IMR-90 (cell line): ENCODE results near the gene PLB1. TPM values are rescaled to one million over a fixed set of nuclear protein-coding genes. Genes with fewer than 3 reads are reported as not detected.

ENCODE experiments used
- ATAC-seq: fragments of 200-7000 bp; cut with Tn5 transposase; 2 replicates; pipeline ENCODE4 v1.9.1; 2020; ENCODE audit warnings: low read depth, mild to moderate bottlenecking, moderate library complexity
- BruUV-seq: library from RNA; stranded (reverse); fragments of 400-500 nt; replicated peaks from 2 replicates; lab custom pipeline; 2021; lab: Mats Ljungman, UMichigan
- CTCF ChIA-PET: fragments of 300-600 bp; formaldehyde crosslinking; extraction: SDS; loops from one replicate; lab custom pipeline; 2021; ENCODE audit warnings: antibody characterized with exemption; lab: Yijun Ruan, JAX
- POLR2A ChIA-PET: fragments of 300-600 bp; sonication (Branson Sonifier 250); formaldehyde crosslinking; loops from one replicate; lab custom pipeline; 2022; ENCODE audit warnings: antibody characterized with exemption; ENCODE audit not compliant: unreplicated experiment; lab: Charles Lee
- DNase-seq: peaks from one replicate; pipeline ENCODE4 v3.0.0; 2013
- H2AFZ ChIP-seq: replicated peaks from 2 replicates; pipeline ENCODE3; 2013; ENCODE audit warnings: low read length, mild to moderate bottlenecking; ENCODE audit not compliant: poor library complexity
- H2AK5ac ChIP-seq: 2 replicates; pipeline ENCODE4 v1.6.1; 2013; ENCODE audit warnings: low read depth, low read length, inconsistent platforms
- H2AK9ac ChIP-seq: replicated peaks from 2 replicates; pipeline ENCODE3; 2013; ENCODE audit warnings: mild to moderate bottlenecking, low read depth, low read length, moderate library complexity; ENCODE audit not compliant: poor library complexity
- H2BK120ac ChIP-seq: 2 replicates; pipeline ENCODE4 v1.6.1; 2013; ENCODE audit warnings: low read depth, low read length, inconsistent platforms
- H2BK15ac ChIP-seq: 3 replicates; pipeline ENCODE4 v1.6.1; 2013; ENCODE audit warnings: low read depth, low read length, inconsistent platforms
- H2BK20ac ChIP-seq: 2 replicates; pipeline ENCODE4 v1.6.1; 2013; ENCODE audit warnings: low read depth, mild to moderate bottlenecking, inconsistent platforms, low read length, moderate library complexity
- H2BK5ac ChIP-seq: 2 replicates; pipeline ENCODE4 v1.6.1; 2013; ENCODE audit warnings: mild to moderate bottlenecking, low read depth, low read length, inconsistent platforms; ENCODE audit not compliant: poor library complexity, severe bottlenecking
- H3K14ac ChIP-seq: replicated peaks from 2 replicates; pipeline ENCODE4 v1.6.1; 2013; ENCODE audit warnings: low read depth, low read length, inconsistent platforms
- H3K18ac ChIP-seq: 2 replicates; pipeline ENCODE4 v1.6.1; 2013; ENCODE audit warnings: low read depth, low read length, control low read depth
- H3K23ac ChIP-seq: 2 replicates; pipeline ENCODE4 v1.6.1; 2013; ENCODE audit warnings: low read depth, low read length, inconsistent platforms
- H3K27ac ChIP-seq: 2 replicates; pipeline ENCODE4 v1.5.1; 2013; ENCODE audit warnings: mild to moderate bottlenecking, control low read depth, low read length; ENCODE audit not compliant: insufficient read depth
- H3K27me3 ChIP-seq: 2 replicates; pipeline ENCODE4 v1.6.1; 2013; ENCODE audit warnings: low read length; ENCODE audit not compliant: control insufficient read depth, insufficient read depth
- H3K36me3 ChIP-seq: 2 replicates; pipeline ENCODE4 v1.6.1; 2013; ENCODE audit warnings: low read length, mixed read lengths; ENCODE audit not compliant: control insufficient read depth, insufficient read depth
- H3K4ac ChIP-seq: 2 replicates; pipeline ENCODE4 v1.6.1; 2013; ENCODE audit warnings: low read depth, low read length, inconsistent platforms
- H3K4me1 ChIP-seq: 2 replicates; pipeline ENCODE4 v1.6.1; 2013; ENCODE audit warnings: low read length, mixed read lengths; ENCODE audit not compliant: control insufficient read depth, insufficient read depth
- H3K4me2 ChIP-seq: 2 replicates; pipeline ENCODE4 v1.6.1; 2013; ENCODE audit warnings: low read depth, mild to moderate bottlenecking, control low read depth, low read length, moderate library complexity
- H3K4me3 ChIP-seq: 2 replicates; pipeline ENCODE4 v1.5.1; 2013; ENCODE audit warnings: low read depth, mild to moderate bottlenecking, control low read depth, low read length, moderate library complexity; ENCODE audit not compliant: insufficient read depth
- H3K56ac ChIP-seq: 2 replicates; pipeline ENCODE4 v1.6.1; 2013; ENCODE audit warnings: low read length, inconsistent platforms; ENCODE audit not compliant: insufficient read depth; ENCODE audit errors: extremely low read depth
- H3K79me1 ChIP-seq, 2 experiments: 2 replicates each; pipeline ENCODE4 v1.6.1; 2013; ENCODE audit warnings: low read length in 2 of 2, inconsistent platforms in 1 of 2, low read depth in 1 of 2
- H3K9ac ChIP-seq: 2 replicates; pipeline ENCODE4 v1.6.1; 2013; ENCODE audit warnings: low read depth, low read length, control low read depth
- H3K9me1 ChIP-seq: 2 replicates; pipeline ENCODE4 v1.6.1; 2013; ENCODE audit warnings: low read length, inconsistent platforms; ENCODE audit not compliant: insufficient read depth
- H3K9me3 ChIP-seq: 2 replicates; pipeline ENCODE4 v1.6.1; 2013; ENCODE audit warnings: low read length; ENCODE audit not compliant: control insufficient read depth, insufficient read depth
- H4K20me1 ChIP-seq: 2 replicates; pipeline ENCODE4 v1.6.1; 2013; ENCODE audit warnings: low read length, inconsistent platforms; ENCODE audit not compliant: insufficient read depth
- H4K5ac ChIP-seq: 2 replicates; pipeline ENCODE4 v1.6.1; 2013; ENCODE audit warnings: mild to moderate bottlenecking, low read depth, low read length, control low read depth
- H4K8ac ChIP-seq, 2 experiments: 2 replicates each; pipeline ENCODE4 v1.6.1; 2013; ENCODE audit warnings: low read depth in 2 of 2, low read length in 2 of 2, control low read depth in 1 of 2, inconsistent platforms in 1 of 2
- H4K91ac ChIP-seq: 2 replicates; pipeline ENCODE4 v1.6.1; 2013; ENCODE audit warnings: low read depth, low read length, inconsistent platforms; ENCODE audit not compliant: insufficient read depth
- BHLHE40 ChIP-seq: fragments of 150-350 bp; IDR thresholded peaks from 2 replicates; pipeline ENCODE4 v1.6.1; 2016; ENCODE audit warnings: mild to moderate bottlenecking, low read depth, low read length
- CEBPB ChIP-seq: IDR thresholded peaks from 2 replicates; pipeline ENCODE4 v1.6.1; 2012; ENCODE audit warnings: low read depth, low read length, improper control_type of control experiment
- CHD1 ChIP-seq: IDR thresholded peaks from 2 replicates; pipeline ENCODE4 v1.6.1; 2012; ENCODE audit warnings: low read depth, low read length, improper control_type of control experiment
- FOS ChIP-seq: fragments of 150-350 bp; IDR thresholded peaks from 2 replicates; pipeline ENCODE4 v1.6.1; 2016; ENCODE audit warnings: low read depth, low read length
- MAFK ChIP-seq: IDR thresholded peaks from 2 replicates; pipeline ENCODE4 v1.6.1; 2012; ENCODE audit warnings: low read depth, low read length, improper control_type of control experiment
- MAZ ChIP-seq: IDR thresholded peaks from 2 replicates; pipeline ENCODE4 v1.6.1; 2012; ENCODE audit warnings: low read depth, mild to moderate bottlenecking, low read length, improper control_type of control experiment, moderate library complexity, borderline replicate concordance
- MXI1 ChIP-seq: IDR thresholded peaks from 2 replicates; pipeline ENCODE4 v1.6.1; 2012; ENCODE audit warnings: low read depth, mild to moderate bottlenecking, low read length, moderate library complexity, borderline replicate concordance
- NFE2L2 ChIP-seq: fragments of 150-350 bp; IDR thresholded peaks from 2 replicates; pipeline ENCODE4 v1.6.1; 2016; ENCODE audit warnings: low read depth, mild to moderate bottlenecking, low read length
- POLR2A ChIP-seq: IDR thresholded peaks from 2 replicates; pipeline ENCODE4 v1.6.1; 2012; ENCODE audit warnings: mild to moderate bottlenecking, low read depth, low read length
- RAD21 ChIP-seq: IDR thresholded peaks from 2 replicates; pipeline ENCODE4 v1.6.1; 2012; ENCODE audit warnings: low read length, improper control_type of control experiment
- RCOR1 ChIP-seq: IDR thresholded peaks from 2 replicates; pipeline ENCODE4 v1.6.1; 2012; ENCODE audit warnings: mild to moderate bottlenecking, low read length, improper control_type of control experiment; ENCODE audit not compliant: insufficient replicate concordance
- RFX5 ChIP-seq: IDR thresholded peaks from 2 replicates; pipeline ENCODE4 v1.8.0; 2012; ENCODE audit warnings: low read depth, mild to moderate bottlenecking, low read length, moderate library complexity
- SMC3 ChIP-seq: fragments of 150-350 bp; IDR thresholded peaks from 2 replicates; pipeline ENCODE4 v1.6.1; 2016; ENCODE audit warnings: low read depth, mild to moderate bottlenecking, antibody characterized with exemption, low read length, moderate library complexity
- WGBS, 2 experiments: methylation state at CpG; one replicate each; pipeline versions ENCODE4 v1.1.5 to v1.1.7; 2013; ENCODE audit warnings: missing lambda C conversion rate in 2 of 2; ENCODE audit not compliant: insufficient read length in 1 of 2; ENCODE audit errors: extremely low coverage in 2 of 2; 5-methylcytosine and 5-hydroxymethylcytosine counted together
- dilution Hi-C: fragments of 300-500 bp; cut with HindIII; formaldehyde crosslinking; loops from one replicate; pipeline ENCODE4 v1.14.3; 2018; ENCODE audit warnings: low sequenced_read_pairs; ENCODE audit not compliant: unreplicated experiment
- in situ Hi-C: fragments of 300-500 bp; cut with MboI; formaldehyde crosslinking; loops from 3 replicates; pipeline ENCODE4 v1.14.3; 2019; ENCODE audit warnings: low sequenced_read_pairs, inconsistent platforms, mixed read lengths
- intact Hi-C: fragments of 100-400 bp; cut with micrococcal nuclease; formaldehyde crosslinking; loops from 2 replicates; pipeline ENCODE4 v1.10.0; 2022
- polyA plus RNA-seq, 3 experiments: library from polyadenylated mRNA; depleted of rRNA; stranded (reverse); fragments of >200 nt; gene quantifications; 2 replicates each; pipeline ENCODE4 v1.2.3, GENCODE V29; 2012; ENCODE audit warnings: low replicate concordance in 1 of 3
- total RNA-seq: library from RNA; depleted of rRNA; stranded (reverse); fragments of >200 nt; gene quantifications from 2 replicates; pipeline ENCODE4 v1.2.3, GENCODE V29; 2012
- TF ChIP-seq, protein P1 (sequence below): fragments of 150-350 bp; IDR thresholded peaks from 2 replicates; pipeline ENCODE4 v1.6.1; 2017; ENCODE audit warnings: mild to moderate bottlenecking, antibody characterized with exemption, low read length, low read depth
- TF ChIP-seq, protein P2 (sequence below): fragments of 150-350 bp; IDR thresholded peaks from 2 replicates; pipeline ENCODE4 v1.6.1; 2016; ENCODE audit warnings: low read depth, mild to moderate bottlenecking, low read length, moderate library complexity, borderline replicate concordance

PLB1 gene
- total and polyA plus RNA-seq, 2 of the 4 experiments (the other 2 are of a cell fraction) = 0.74 to 0.90 TPM

DNA sequence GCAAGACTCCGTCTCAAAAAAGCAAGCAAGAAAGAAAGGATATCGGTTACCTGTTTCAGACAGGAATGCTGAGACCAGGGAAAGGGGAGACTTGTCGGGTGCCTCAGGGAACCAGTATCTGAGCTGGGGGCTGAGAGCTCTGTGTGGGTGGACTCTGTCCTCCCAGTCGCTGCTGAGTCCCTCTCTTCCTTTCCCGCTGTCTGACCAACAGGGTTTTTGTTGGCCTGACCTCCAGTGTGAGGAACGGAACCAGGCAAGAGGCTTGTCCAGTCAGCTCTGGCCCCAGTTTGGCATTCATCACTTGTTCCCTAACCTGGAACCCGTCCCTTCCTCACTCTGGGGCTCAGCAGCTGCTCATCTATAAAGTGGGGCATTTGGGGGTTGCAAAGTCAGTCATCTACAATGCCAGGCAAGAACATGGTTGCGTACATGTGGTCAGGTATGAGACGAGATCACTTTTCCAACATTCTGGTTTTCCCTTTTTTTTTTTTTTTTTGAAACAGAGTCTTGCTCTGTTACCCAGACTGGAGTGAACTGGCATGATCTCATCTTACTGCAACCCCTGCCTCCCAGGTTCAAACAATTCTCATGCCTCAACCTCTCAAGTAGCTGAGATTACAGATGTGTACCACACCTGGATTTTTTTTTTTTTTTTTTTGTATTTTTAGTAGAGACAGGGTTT is 116.4 kb downstream of the PLB1 start:
- CTCF ChIA-PET = interaction anchor here (0.7 kb wide), 3 partner anchors 70 to 170 kb away, joined by 3 to 4 read pairs (median 4); no protein-coding TSS in a partner anchor
- H2BK120ac ChIP-seq = no peak overlapping the region
- no peak overlapping the region for H3K56ac ChIP-seq
- H3K9ac ChIP-seq = no peak overlapping the region
- H2BK5ac ChIP-seq = no peak overlapping the region
- no peak overlapping the region for H4K5ac ChIP-seq
- H3K4me3 ChIP-seq = no peak overlapping the region
- intact Hi-C loops = no loop called here
- H2AK9ac ChIP-seq = no peak overlapping the region
- no peak overlapping the region for H3K27ac ChIP-seq
- no TSS peak for BruUV-seq
- H2BK20ac ChIP-seq = peak overlapping the region; percentile 34
- POLR2A ChIA-PET = no interaction called here
- peaks cover 11% of the 10 kb centered on the region for H3K4me1 ChIP-seq
- in situ Hi-C loops = no loop called here
- H4K8ac ChIP-seq = no peak overlapping the region
- 0 out of 2 replicates have a peak overlapping the region, but pooled peaks have one; percentile 24 for H3K4ac ChIP-seq
- H3K9me3 ChIP-seq = no peaks in the 10 kb centered on the region
- H4K20me1 ChIP-seq = no peaks in the 10 kb centered on the region; the same call in 1 of the 2 replicates
- H3K14ac ChIP-seq = no peak overlapping the region
- no peak overlapping the region for H3K4me2 ChIP-seq
- WGBS, 2 experiments = 96% methylated on average over 3 of the region's 9 CpGs; no CpG with 5 or more reads in 1 of the 2 experiments
- H3K23ac ChIP-seq = no peak overlapping the region
- ATAC-seq (no peak), DNase-seq (no peak)
- H3K9me1 ChIP-seq = peaks cover 18% of the 10 kb centered on the region
- dilution Hi-C loops = no loop called here
- no peaks in the 10 kb centered on the region for H3K36me3 ChIP-seq
- no peak overlapping the region for H2AFZ ChIP-seq
- peak overlapping the region; percentile 54 for H2AK5ac ChIP-seq
- 0 out of 2 replicates have a peak overlapping the region, but pooled peaks have one; percentile 23 for H4K91ac ChIP-seq
- peaks cover 0 to 5% of the 10 kb centered on the region in 2 experiments; a peak in 1 of 4 replicates for H3K79me1 ChIP-seq
- no peak overlapping the region for H3K18ac ChIP-seq
- no peaks in the 10 kb centered on the region for H3K27me3 ChIP-seq
- H2BK15ac ChIP-seq = no peak overlapping the region
- TF ChIP-seq, protein P1, sequence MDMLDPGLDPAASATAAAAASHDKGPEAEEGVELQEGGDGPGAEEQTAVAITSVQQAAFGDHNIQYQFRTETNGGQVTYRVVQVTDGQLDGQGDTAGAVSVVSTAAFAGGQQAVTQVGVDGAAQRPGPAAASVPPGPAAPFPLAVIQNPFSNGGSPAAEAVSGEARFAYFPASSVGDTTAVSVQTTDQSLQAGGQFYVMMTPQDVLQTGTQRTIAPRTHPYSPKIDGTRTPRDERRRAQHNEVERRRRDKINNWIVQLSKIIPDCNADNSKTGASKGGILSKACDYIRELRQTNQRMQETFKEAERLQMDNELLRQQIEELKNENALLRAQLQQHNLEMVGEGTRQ = no peak
- TF ChIP-seq MXI1 (no peak), NFE2L2 (no peak), MAFK (no peak), CEBPB (no peak), CHD1 (no peak), BHLHE40 (no peak), MAZ (no peak), RFX5 (no peak), RAD21 (no peak), RCOR1 (no peak), FOS (no peak), POLR2A (no peak), SMC3 (no peak)
- TF ChIP-seq, protein P2, sequence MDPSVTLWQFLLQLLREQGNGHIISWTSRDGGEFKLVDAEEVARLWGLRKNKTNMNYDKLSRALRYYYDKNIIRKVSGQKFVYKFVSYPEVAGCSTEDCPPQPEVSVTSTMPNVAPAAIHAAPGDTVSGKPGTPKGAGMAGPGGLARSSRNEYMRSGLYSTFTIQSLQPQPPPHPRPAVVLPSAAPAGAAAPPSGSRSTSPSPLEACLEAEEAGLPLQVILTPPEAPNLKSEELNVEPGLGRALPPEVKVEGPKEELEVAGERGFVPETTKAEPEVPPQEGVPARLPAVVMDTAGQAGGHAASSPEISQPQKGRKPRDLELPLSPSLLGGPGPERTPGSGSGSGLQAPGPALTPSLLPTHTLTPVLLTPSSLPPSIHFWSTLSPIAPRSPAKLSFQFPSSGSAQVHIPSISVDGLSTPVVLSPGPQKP = no peak
